ENCODE measurements around the gene MAP4K4. TPM values are rescaled to one million over a fixed set of nuclear protein-coding genes. Genes with fewer than 3 reads are reported as not detected.
A peak's percentile ranks its signal among the peaks of the same experiment; 100 is the strongest.

The MAP4K4 gene
- total RNA-seq, 1 experiment from 2014 or later = 76.9 TPM

- DNase-seq = no peak
- no peaks in the 10 kb centered on the region for H3K27me3 ChIP-seq
- H3K36me3 ChIP-seq = peaks cover 46% of the 10 kb centered on the region
- no peak overlapping the region for H3K4me3 ChIP-seq
- no peaks in the 10 kb centered on the region for H3K9me3 ChIP-seq
Measured at GRCh38 chr2:101863534-101863933, 166.0 kb downstream of the MAP4K4 start.

- no peak for DNase-seq
- Histone ChIP-seq H3K4me3 (no peak overlapping the region), H3K9me3 (no peaks in the 10 kb centered on the region), H3K27me3 (no peaks in the 10 kb centered on the region), H3K36me3 (peaks cover 45% of the 10 kb centered on the region)
Measured at GRCh38 chr2:101864426-101864825, 166.9 kb downstream of the MAP4K4 start.

GRCh38 chr2:101868525-101868924 is 171.0 kb downstream of the MAP4K4 start:
- Histone ChIP-seq H3K9me3 (no peaks in the 10 kb centered on the region), H3K4me3 (no peak overlapping the region), H3K36me3 (peaks cover 59% of the 10 kb centered on the region), H3K27me3 (no peaks in the 10 kb centered on the region)
- no peak for DNase-seq

GRCh38 chr2:101869527-101869926 is 172.0 kb downstream of the MAP4K4 start:
- H3K9me3 ChIP-seq = no peaks in the 10 kb centered on the region
- no peak for DNase-seq
- no peaks in the 10 kb centered on the region for H3K27me3 ChIP-seq
- H3K4me3 ChIP-seq = no peak overlapping the region
- peaks cover 66% of the 10 kb centered on the region for H3K36me3 ChIP-seq

- no peak for DNase-seq
- Histone ChIP-seq H3K4me3 (no peak overlapping the region), H3K36me3 (peaks cover 68% of the 10 kb centered on the region), H3K9me3 (no peaks in the 10 kb centered on the region), H3K27me3 (no peaks in the 10 kb centered on the region)
Measured at GRCh38 chr2:101870444-101870843, 172.9 kb downstream of the MAP4K4 start.

- Histone ChIP-seq H3K4me3 (no peak overlapping the region), H3K36me3 (peaks cover 64% of the 10 kb centered on the region), H3K9me3 (no peaks in the 10 kb centered on the region), H3K27me3 (no peaks in the 10 kb centered on the region)
- no peak for DNase-seq
Measured at GRCh38 chr2:101871480-101871879, 174.0 kb downstream of the MAP4K4 start.

GRCh38 chr2:101872480-101872879 is 175.0 kb downstream of the MAP4K4 start:
- H3K9me3 ChIP-seq = no peaks in the 10 kb centered on the region
- no peak overlapping the region for H3K4me3 ChIP-seq
- DNase-seq = no peak
- H3K36me3 ChIP-seq = peaks cover 63% of the 10 kb centered on the region
- H3K27me3 ChIP-seq = no peaks in the 10 kb centered on the region

- no peaks in the 10 kb centered on the region for H3K9me3 ChIP-seq
Measured at GRCh38 chr2:101873543-101873942, 176.0 kb downstream of the MAP4K4 start.

GRCh38 chr2:101874069-101874468 is 176.6 kb downstream of the MAP4K4 start:
- Histone ChIP-seq H3K9me3 (no peaks in the 10 kb centered on the region), H3K4me3 (no peak overlapping the region), H3K27me3 (no peaks in the 10 kb centered on the region), H3K36me3 (peaks cover 64% of the 10 kb centered on the region)
- DNase-seq = no peak

More at GRCh38 chr2:101873543-101873942, 176.0 kb downstream of the MAP4K4 start:
- peaks cover 63% of the 10 kb centered on the region for H3K36me3 ChIP-seq
- no peak for DNase-seq
- no peaks in the 10 kb centered on the region for H3K27me3 ChIP-seq
- no peak overlapping the region for H3K4me3 ChIP-seq

GRCh38 chr2:101879466-101879865 is 182.0 kb downstream of the MAP4K4 start:
- H3K27me3 ChIP-seq = no peaks in the 10 kb centered on the region

GRCh38 chr2:101881131-101881530 is 183.6 kb downstream of the MAP4K4 start:
- peaks cover 48% of the 10 kb centered on the region for H3K36me3 ChIP-seq

More at GRCh38 chr2:101879466-101879865, 182.0 kb downstream of the MAP4K4 start:
- Histone ChIP-seq H3K9me3 (no peaks in the 10 kb centered on the region), H3K4me3 (no peak overlapping the region), H3K36me3 (peaks cover 54% of the 10 kb centered on the region)
- no peak for DNase-seq

GRCh38 chr2:101882769-101883307 is 185.3 kb downstream of the MAP4K4 start:
- H3K36me3 ChIP-seq = peaks cover 43% of the 10 kb centered on the region
- no peaks in the 10 kb centered on the region for H3K9me3 ChIP-seq
- no peaks in the 10 kb centered on the region for H3K27me3 ChIP-seq
- no peak overlapping the region for H3K4me3 ChIP-seq
- DNase-seq = no peak

More at GRCh38 chr2:101881131-101881530, 183.6 kb downstream of the MAP4K4 start:
- Histone ChIP-seq H3K9me3 (no peaks in the 10 kb centered on the region), H3K27me3 (no peaks in the 10 kb centered on the region), H3K4me3 (no peak overlapping the region)
- DNase-seq = no peak

GRCh38 chr2:101883860-101884259 is 186.4 kb downstream of the MAP4K4 start:
- H3K4me3 ChIP-seq = no peak overlapping the region
- peak; percentile 10 for DNase-seq
- H3K27me3 ChIP-seq = no peaks in the 10 kb centered on the region
- peaks cover 44% of the 10 kb centered on the region for H3K36me3 ChIP-seq
- no peaks in the 10 kb centered on the region for H3K9me3 ChIP-seq

- DNase-seq = no peak
- Histone ChIP-seq H3K36me3 (peaks cover 44% of the 10 kb centered on the region), H3K27me3 (no peaks in the 10 kb centered on the region), H3K9me3 (no peaks in the 10 kb centered on the region), H3K4me3 (no peak overlapping the region)
Measured at GRCh38 chr2:101884423-101884822, 186.9 kb downstream of the MAP4K4 start.

- no peak overlapping the region for H3K4me3 ChIP-seq
- H3K9me3 ChIP-seq = no peaks in the 10 kb centered on the region
- H3K36me3 ChIP-seq = peaks cover 43% of the 10 kb centered on the region
- H3K27me3 ChIP-seq = no peaks in the 10 kb centered on the region
- DNase-seq = no peak
Measured at GRCh38 chr2:101887328-101887727, 189.8 kb downstream of the MAP4K4 start.

- Histone ChIP-seq H3K36me3 (peaks cover 37% of the 10 kb centered on the region), H3K27me3 (no peaks in the 10 kb centered on the region), H3K9me3 (no peaks in the 10 kb centered on the region), H3K4me3 (no peak overlapping the region)
- no peak for DNase-seq
Measured at GRCh38 chr2:101889460-101890098, 192.1 kb downstream of the MAP4K4 start.

- Histone ChIP-seq H3K4me3 (no peak overlapping the region), H3K36me3 (peaks cover 32% of the 10 kb centered on the region), H3K27me3 (no peaks in the 10 kb centered on the region), H3K9me3 (no peaks in the 10 kb centered on the region)
- DNase-seq = no peak
Measured at GRCh38 chr2:101892377-101892776, 194.9 kb downstream of the MAP4K4 start.

- DNase-seq = no peak
- H3K27me3 ChIP-seq = no peaks in the 10 kb centered on the region
- H3K4me3 ChIP-seq = no peak overlapping the region
- H3K9me3 ChIP-seq = no peaks in the 10 kb centered on the region
- H3K36me3 ChIP-seq = peaks cover 20% of the 10 kb centered on the region
Measured at GRCh38 chr2:101893681-101894381, 196.3 kb downstream of the MAP4K4 start.

Data from MG63 (cell line).